Adrenal gland (tissue), 5 donors: ENCODE measurements around the gene ZNF133.

Source experiments
- CTCF ChIP-seq, 6 experiments: fragments of 450-650 bp in 4 of 6; fragments of 200-600 bp in 2 of 6; sonication (generic) in 1 of 6; IDR thresholded peaks; 1 replicate in 5 of 6; 2 replicates in 1 of 6; pipeline versions ENCODE4 v1.5.1 to v1.8.0; 2016 to 2021; ENCODE audit warnings: antibody characterized with exemption in 6 of 6, mild to moderate bottlenecking in 2 of 6, moderate library complexity in 1 of 6
- POLR2A ChIP-seq, 2 donors: fragments of 450-650 bp; IDR thresholded peaks; one replicate each; pipeline ENCODE4 v1.6.1; 2017; ENCODE audit warnings: antibody characterized with exemption in 2 of 2, mild to moderate bottlenecking in 2 of 2, moderate library complexity in 1 of 2
- donor health status: DM: no; HTN: no; CAD: no.

DNA sequence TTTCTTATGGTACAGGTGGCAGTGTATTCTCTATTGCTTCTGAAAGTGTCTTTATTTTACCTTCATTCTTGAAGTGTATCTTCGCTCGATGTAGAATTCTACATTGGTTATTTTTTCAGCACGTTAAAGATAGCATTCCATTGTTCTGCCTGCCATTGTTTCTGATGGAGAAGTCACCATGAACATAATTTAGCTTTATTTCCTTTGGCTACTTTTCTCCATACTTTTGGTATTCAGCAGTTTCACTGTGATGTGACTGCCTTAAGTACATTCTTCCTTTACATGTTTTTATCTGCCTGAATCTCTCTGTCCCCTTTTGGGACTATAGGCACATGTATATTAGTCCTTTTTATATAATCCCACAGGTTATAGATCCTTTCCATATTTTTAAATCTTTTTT is 19.0 kb downstream of the ZNF133 start:
- TF ChIP-seq POLR2A (IDR thresholded peaks at IDR 0.05) (no peak), CTCF (IDR thresholded peaks at IDR 0.05) (no peak)
